Spleen (tissue), 7 donors: ENCODE results near the gene ALK.

Experiments
- POLR2A ChIP-seq, 3 donors: fragments of 450-650 bp; IDR thresholded peaks; one replicate each; pipeline ENCODE4 v1.5.1; 2017; ENCODE audit warnings: antibody characterized with exemption in 3 of 3, mild to moderate bottlenecking in 1 of 3
- POLR2AphosphoS5 ChIP-seq, 3 donors: sonication (generic); formaldehyde crosslinking; IDR thresholded peaks; one replicate each; pipeline ENCODE4 v1.5.1; 2017; ENCODE audit warnings: antibody characterized with exemption in 3 of 3
- TF ChIP-seq, protein P1 (sequence below), 11 experiments: fragments of 200-600 bp in 7 of 11; fragments of 450-650 bp in 4 of 11; sonication (generic) in 4 of 11; IDR thresholded peaks in 8 of 11; conservative IDR thresholded peaks in 3 of 11; 1 replicate in 7 of 11; 2 replicates in 4 of 11; pipeline versions ENCODE4 v1.4.0 to v1.8.0; 2016 to 2021; ENCODE audit warnings: antibody characterized with exemption in 11 of 11, inconsistent platforms in 4 of 11, mild to moderate bottlenecking in 1 of 11
- donor health status: DM: no; HTN: no; CAD: no; lungs with moderate emphysema.
- donor health status: DM: no; HTN: no; CAD: no.
- donor health status: DM: no; HTN: no; CAD: no.

DNA sequence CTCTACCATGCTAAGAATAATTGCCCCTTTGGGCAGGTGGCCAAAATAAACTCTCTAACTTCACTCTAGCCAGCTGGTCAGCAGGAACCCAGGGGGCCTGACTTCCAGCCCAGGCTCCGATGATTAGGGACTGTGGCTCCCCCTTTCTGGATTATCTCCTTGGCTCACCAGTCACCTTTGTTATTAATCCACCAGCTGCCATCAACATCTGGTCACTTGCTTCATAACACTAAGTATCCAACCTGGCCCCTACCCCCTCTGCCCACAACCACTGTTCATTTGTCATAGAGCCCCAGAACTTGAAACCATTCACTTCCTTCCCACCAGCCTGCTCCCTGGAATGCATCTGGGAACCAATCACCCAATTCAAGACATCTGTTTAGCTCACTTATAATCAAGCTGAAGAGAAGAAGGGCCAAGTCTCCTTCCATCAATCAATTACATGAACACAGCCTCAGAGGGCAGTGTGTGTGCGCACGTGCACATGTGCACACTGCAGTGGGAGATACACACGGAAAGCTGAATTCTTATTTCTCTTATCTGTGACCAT lies 215.1 kb downstream of the ALK start:
- TF ChIP-seq, protein P1, sequence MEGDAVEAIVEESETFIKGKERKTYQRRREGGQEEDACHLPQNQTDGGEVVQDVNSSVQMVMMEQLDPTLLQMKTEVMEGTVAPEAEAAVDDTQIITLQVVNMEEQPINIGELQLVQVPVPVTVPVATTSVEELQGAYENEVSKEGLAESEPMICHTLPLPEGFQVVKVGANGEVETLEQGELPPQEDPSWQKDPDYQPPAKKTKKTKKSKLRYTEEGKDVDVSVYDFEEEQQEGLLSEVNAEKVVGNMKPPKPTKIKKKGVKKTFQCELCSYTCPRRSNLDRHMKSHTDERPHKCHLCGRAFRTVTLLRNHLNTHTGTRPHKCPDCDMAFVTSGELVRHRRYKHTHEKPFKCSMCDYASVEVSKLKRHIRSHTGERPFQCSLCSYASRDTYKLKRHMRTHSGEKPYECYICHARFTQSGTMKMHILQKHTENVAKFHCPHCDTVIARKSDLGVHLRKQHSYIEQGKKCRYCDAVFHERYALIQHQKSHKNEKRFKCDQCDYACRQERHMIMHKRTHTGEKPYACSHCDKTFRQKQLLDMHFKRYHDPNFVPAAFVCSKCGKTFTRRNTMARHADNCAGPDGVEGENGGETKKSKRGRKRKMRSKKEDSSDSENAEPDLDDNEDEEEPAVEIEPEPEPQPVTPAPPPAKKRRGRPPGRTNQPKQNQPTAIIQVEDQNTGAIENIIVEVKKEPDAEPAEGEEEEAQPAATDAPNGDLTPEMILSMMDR (IDR thresholded peaks at IDR 0.05 in 8 of 11, conservative IDR thresholded peaks at IDR 0.05 in 3 of 11), result no peak
- TF ChIP-seq POLR2AphosphoS5 (IDR thresholded peaks at IDR 0.05) (no peak), POLR2A (IDR thresholded peaks at IDR 0.05) (no peak)
